ENCODE data around the gene SYT7. TPM values are rescaled to one million over a fixed set of nuclear protein-coding genes. Genes with fewer than 3 reads are reported as not detected.

Gene SYT7
- total and polyA plus RNA-seq, 10 donors: 0.14 to 5.3 (median 2.3) TPM

- no peak for DNase-seq
- peaks cover 0 to 9% (median 3%) of the 10 kb centered on the region in 6 donors for H3K4me1 ChIP-seq
- 9 to 16% (median 11%) methylated on average over 41 to 57 of the region's 57 CpGs for WGBS, 5 donors
- H3K27ac ChIP-seq: no peak overlapping the region
- no peak for TF ChIP-seq POLR2AphosphoS5 (IDR thresholded peaks at IDR 0.05)
- TF ChIP-seq, protein P1, sequence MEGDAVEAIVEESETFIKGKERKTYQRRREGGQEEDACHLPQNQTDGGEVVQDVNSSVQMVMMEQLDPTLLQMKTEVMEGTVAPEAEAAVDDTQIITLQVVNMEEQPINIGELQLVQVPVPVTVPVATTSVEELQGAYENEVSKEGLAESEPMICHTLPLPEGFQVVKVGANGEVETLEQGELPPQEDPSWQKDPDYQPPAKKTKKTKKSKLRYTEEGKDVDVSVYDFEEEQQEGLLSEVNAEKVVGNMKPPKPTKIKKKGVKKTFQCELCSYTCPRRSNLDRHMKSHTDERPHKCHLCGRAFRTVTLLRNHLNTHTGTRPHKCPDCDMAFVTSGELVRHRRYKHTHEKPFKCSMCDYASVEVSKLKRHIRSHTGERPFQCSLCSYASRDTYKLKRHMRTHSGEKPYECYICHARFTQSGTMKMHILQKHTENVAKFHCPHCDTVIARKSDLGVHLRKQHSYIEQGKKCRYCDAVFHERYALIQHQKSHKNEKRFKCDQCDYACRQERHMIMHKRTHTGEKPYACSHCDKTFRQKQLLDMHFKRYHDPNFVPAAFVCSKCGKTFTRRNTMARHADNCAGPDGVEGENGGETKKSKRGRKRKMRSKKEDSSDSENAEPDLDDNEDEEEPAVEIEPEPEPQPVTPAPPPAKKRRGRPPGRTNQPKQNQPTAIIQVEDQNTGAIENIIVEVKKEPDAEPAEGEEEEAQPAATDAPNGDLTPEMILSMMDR (IDR thresholded peaks at IDR 0.05 in 8 of 11, conservative IDR thresholded peaks at IDR 0.05 in 3 of 11): no peak
- no peak for TF ChIP-seq POLR2A (IDR thresholded peaks at IDR 0.05)
- no peak overlapping the region for H3K4me3 ChIP-seq
- intact Hi-C loops (cut with DNase I; ENCODE audit: low total_unique reads): no loop called here
- no peaks in the 10 kb centered on the region for H3K36me3 ChIP-seq
- H3K27me3 ChIP-seq (replicated peaks in 1 of 7): peaks cover 0 to 97% (median 26%) of the 10 kb centered on the region in 7 donors
- H3K9me3 ChIP-seq: no peaks in the 10 kb centered on the region
Observed at GRCh38 chr11:61555051-61555969, 25.6 kb downstream of the SYT7 start.

DNA sequence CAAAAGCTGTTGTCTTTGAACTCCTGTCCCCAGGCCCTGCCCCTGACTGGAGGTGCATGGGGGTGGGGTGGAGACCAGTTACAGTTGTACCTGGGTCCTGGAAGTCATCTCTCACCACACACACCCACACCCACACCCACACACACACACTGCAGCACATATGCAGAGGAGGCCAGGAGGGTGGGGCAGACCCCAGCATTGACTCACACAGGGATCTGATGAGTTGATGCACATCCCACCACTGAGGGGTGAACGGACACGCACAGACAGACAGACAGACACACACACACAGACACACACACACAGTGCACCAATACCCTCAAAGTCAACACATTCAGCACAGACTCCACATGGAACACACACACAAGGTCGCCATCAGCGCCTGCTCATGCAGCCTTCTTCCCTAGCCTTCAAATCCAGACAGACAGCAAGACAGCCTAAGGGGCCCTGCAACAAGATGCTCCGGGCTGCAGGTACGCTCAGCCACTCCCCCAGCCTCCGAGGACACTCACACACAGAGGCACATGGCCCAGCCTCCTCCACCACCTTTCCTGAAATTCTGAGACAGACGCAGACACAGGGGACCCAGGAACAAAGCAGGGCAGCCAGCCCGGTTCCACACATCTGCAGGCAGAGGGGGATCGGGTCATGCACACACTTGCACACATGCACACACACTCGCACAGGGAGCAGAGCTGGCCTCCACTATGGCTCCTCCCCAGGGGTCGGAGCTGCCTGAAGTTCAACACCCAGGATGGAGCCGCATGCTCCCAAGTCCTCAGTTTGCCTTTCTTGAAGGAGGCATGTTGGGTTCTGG is 26.5 kb downstream of the SYT7 start:
- Histone ChIP-seq H3K36me3 (no peaks in the 10 kb centered on the region), H3K27ac (no peak overlapping the region), H3K4me3 (no peak overlapping the region), H3K4me1 (peaks cover 0 to 9% (median 3%) of the 10 kb centered on the region in 6 donors), H3K9me3 (no peaks in the 10 kb centered on the region), H3K27me3 (replicated peaks in 1 of 7) (peaks cover 0 to 91% (median 26%) of the 10 kb centered on the region in 7 donors)
- WGBS, 5 donors: 50 to 60% (median 54%) methylated on average over 11 to 13 of the region's 13 CpGs
- DNase-seq: no peak
- no peak for TF ChIP-seq POLR2A (IDR thresholded peaks at IDR 0.05)
- no peak for TF ChIP-seq POLR2AphosphoS5 (IDR thresholded peaks at IDR 0.05)
- TF ChIP-seq, protein P1 (IDR thresholded peaks at IDR 0.05 in 8 of 11, conservative IDR thresholded peaks at IDR 0.05 in 3 of 11): no peak
- intact Hi-C loops (cut with DNase I; ENCODE audit: low total_unique reads): no loop called here

- no peaks in the 10 kb centered on the region for H3K9me3 ChIP-seq
- H3K27me3 ChIP-seq (replicated peaks in 1 of 7): peaks cover 0 to 85% (median 26%) of the 10 kb centered on the region in 7 donors
- H3K4me1 ChIP-seq: peaks cover 0 to 9% (median 3%) of the 10 kb centered on the region in 6 donors
- no peaks in the 10 kb centered on the region for H3K36me3 ChIP-seq
- H3K4me3 ChIP-seq: no peak overlapping the region
- intact Hi-C loops (cut with DNase I; ENCODE audit: low total_unique reads): no loop called here
- DNase-seq: no peak
- 36 to 46% (median 38%) methylated on average over 14 to 15 of the region's 15 CpGs for WGBS, 5 donors
- H3K27ac ChIP-seq: no peak overlapping the region
- TF ChIP-seq, protein P1 (IDR thresholded peaks at IDR 0.05 in 8 of 11, conservative IDR thresholded peaks at IDR 0.05 in 3 of 11): no peak
- TF ChIP-seq POLR2A (IDR thresholded peaks at IDR 0.05): no peak
- no peak for TF ChIP-seq POLR2AphosphoS5 (IDR thresholded peaks at IDR 0.05)
Observed at GRCh38 chr11:61553373-61554171, 27.3 kb downstream of the SYT7 start.

Data from spleen (tissue), 11 donors.